Subcutaneous adipose tissue (tissue), 4 donors: Measurements from ENCODE around the gene NXF2. TPM values are rescaled to one million over a fixed set of nuclear protein-coding genes. Genes with fewer than 3 reads are reported as not detected.
"Not testable (repeated sequence)": the region's sequence is repeated elsewhere in the genome, so short reads cannot be mapped to it uniquely, and the experiment has no call there.

Experiments
- CTCF ChIP-seq: fragments of 450-650 bp; IDR thresholded peaks from one replicate; pipeline ENCODE4 v1.5.1; 2016; ENCODE audit warnings: low read depth, mild to moderate bottlenecking, control low read depth, antibody characterized with exemption, moderate library complexity
- total RNA-seq, 4 donors: library from RNA; depleted of rRNA; stranded (reverse); fragments of >200 nt; gene quantifications; one replicate each; pipeline ENCODE4 v1.1.0, GENCODE V29; 2016

Gene NXF2
- not detected for total RNA-seq

GRCh38 chrX:102246893-102247292 lies at the start of gene NXF2:
NXF2 (plus strand) TSS chrX:102247167; CDS start chrX:102307079, 59,912 bp downstream.
- TF ChIP-seq CTCF: not testable (repeated sequence)

GRCh38 chrX:102214986-102215385 lies 32.0 kb upstream of the NXF2 start, which contains the start of gene TCP11X1:
TCP11X1 (plus strand) TSS chrX:102215301.
- TF ChIP-seq CTCF: not testable (repeated sequence)

GRCh38 chrX:102338162-102338561 lies 91.2 kb downstream of the NXF2 start:
- no peak for TF ChIP-seq CTCF

- TF ChIP-seq CTCF: no peak
Measured at GRCh38 chrX:102339312-102340298, 92.6 kb downstream of the NXF2 start.

- TF ChIP-seq CTCF: no peak
Measured at GRCh38 chrX:102341867-102342266, 94.9 kb downstream of the NXF2 start.

- TF ChIP-seq CTCF: no peak
Measured at GRCh38 chrX:102345916-102346315, 98.9 kb downstream of the NXF2 start.

Other genes starting within 250 kb of the NXF2 start
- gene TCEAL2, start 121.5 kb upstream of the NXF2 start, total RNA-seq: not detected
- not detected for gene TCEAL6, start 104.7 kb upstream of the NXF2 start, total RNA-seq
- 1 to 10 TPM in 2 of 4 donors, not detected in 2; 3.8 to 4.1 TPM for gene BEX5, start 91.2 kb upstream of the NXF2 start, total RNA-seq
- not detected for gene TCP11X1, start 31.9 kb upstream of the NXF2 start, total RNA-seq
- gene NXF2B, start 192.8 kb downstream of the NXF2 start, total RNA-seq: under 1 TPM in 1 of 4 donors, not detected in 3; 0.19 TPM
- not detected for gene TCP11X2, start 224.6 kb downstream of the NXF2 start, total RNA-seq